Mesendoderm (in vitro differentiated cells): ENCODE measurements around the gene CLDN10.

ENCODE experiments used
- DNase-seq: peaks from one replicate; pipeline ENCODE4 v3.0.0; 2013
- H2AK5ac ChIP-seq: 2 replicates; pipeline ENCODE4 v1.6.1; 2013; ENCODE audit warnings: low read length, inconsistent platforms
- H2BK120ac ChIP-seq: 2 replicates; pipeline ENCODE4 v1.6.1; 2013; ENCODE audit warnings: low read depth, mild to moderate bottlenecking, low read length, moderate library complexity, mixed read lengths
- H2BK15ac ChIP-seq: replicated peaks from 2 replicates; pipeline ENCODE4 v1.6.1; 2013; ENCODE audit warnings: low read depth, mild to moderate bottlenecking, moderate library complexity
- H2BK5ac ChIP-seq: 2 replicates; pipeline ENCODE4 v1.6.1; 2013; ENCODE audit warnings: low read length, inconsistent platforms
- H3K18ac ChIP-seq: 2 replicates; pipeline ENCODE4 v1.6.1; 2013; ENCODE audit warnings: mild to moderate bottlenecking, low read length, mixed read lengths
- H3K23ac ChIP-seq: one replicate; pipeline ENCODE4 v1.6.1; 2013; ENCODE audit warnings: low read length
- H3K27ac ChIP-seq: 2 replicates; pipeline ENCODE4 v1.5.1; 2013; ENCODE audit warnings: low read depth, mild to moderate bottlenecking, inconsistent platforms, low read length, moderate library complexity
- H3K27me3 ChIP-seq: 2 replicates; pipeline ENCODE4 v1.6.1; 2013; ENCODE audit warnings: low read length, control low read depth, mild to moderate bottlenecking, inconsistent platforms; ENCODE audit not compliant: insufficient read depth, poor library complexity
- H3K36me3 ChIP-seq: 2 replicates; pipeline ENCODE4 v1.6.1; 2013; ENCODE audit warnings: low read length, inconsistent platforms; ENCODE audit not compliant: control insufficient read depth, insufficient read depth
- H3K4ac ChIP-seq: one replicate; pipeline ENCODE4 v1.6.1; 2013; ENCODE audit warnings: low read depth, mild to moderate bottlenecking, low read length, moderate library complexity
- H3K4me1 ChIP-seq: 2 replicates; pipeline ENCODE4 v1.6.1; 2013; ENCODE audit warnings: low read depth, low read length, inconsistent platforms; ENCODE audit not compliant: control insufficient read depth
- H3K4me2 ChIP-seq: 2 replicates; pipeline ENCODE4 v1.6.1; 2013; ENCODE audit warnings: low read length
- H3K4me3 ChIP-seq: 2 replicates; pipeline ENCODE4 v1.5.1; 2013; ENCODE audit warnings: mild to moderate bottlenecking, low read length
- H3K56ac ChIP-seq: one replicate; pipeline ENCODE4 v1.6.1; 2013; ENCODE audit warnings: low read length
- H3K79me1 ChIP-seq: 2 replicates; pipeline ENCODE4 v1.6.1; 2013; ENCODE audit warnings: low read length, inconsistent platforms
- H3K79me2 ChIP-seq: 2 replicates; pipeline ENCODE4 v1.6.1; 2013; ENCODE audit warnings: mild to moderate bottlenecking, low read length; ENCODE audit not compliant: control insufficient read depth, insufficient read depth
- H3K9ac ChIP-seq: 2 replicates; pipeline ENCODE4 v1.6.1; 2013; ENCODE audit warnings: low read length, inconsistent platforms
- H4K5ac ChIP-seq: one replicate; pipeline ENCODE4 v1.6.1; 2013; ENCODE audit warnings: low read length
- H4K8ac ChIP-seq: one replicate; pipeline ENCODE4 v1.6.1; 2013; ENCODE audit warnings: low read depth, mild to moderate bottlenecking, control low read depth, low read length, moderate library complexity
- WGBS: extraction: QIAGEN DNeasy Blood & Tissue Kit; methylation state at CpG from one replicate; pipeline ENCODE4 v1.1.7; 2013; ENCODE audit warnings: low lambda C conversion rate, missing lambda C conversion rate; ENCODE audit not compliant: insufficient coverage; ENCODE audit errors: extremely low coverage; 5-methylcytosine and 5-hydroxymethylcytosine counted together

CLDN10 gene

DNA sequence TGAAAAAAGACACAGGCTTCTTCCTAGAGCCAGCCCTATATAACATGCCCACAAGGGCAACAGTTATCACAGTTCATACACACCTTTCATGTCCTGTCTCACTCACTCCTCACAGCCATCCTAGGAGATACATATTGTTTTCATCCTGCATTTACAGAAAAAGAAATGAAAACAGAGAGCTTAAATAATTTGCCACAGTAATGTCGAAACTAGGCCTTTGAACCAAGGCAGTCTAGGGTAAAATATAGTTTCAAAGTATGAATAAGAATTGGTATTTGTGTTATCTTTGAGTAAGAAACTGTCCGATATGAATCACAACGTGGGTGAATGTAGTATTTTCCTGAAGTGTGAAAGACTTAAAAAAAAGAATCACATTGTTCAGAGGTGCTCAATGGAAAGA is 26.8 kb downstream of the CLDN10 start:
- no peak overlapping the region for H3K9ac ChIP-seq
- no peak for DNase-seq
- H3K79me1 ChIP-seq: no peaks in the 10 kb centered on the region
- H4K5ac ChIP-seq: no peak overlapping the region
- no peak overlapping the region for H3K4me2 ChIP-seq
- H3K4me1 ChIP-seq: no peaks in the 10 kb centered on the region
- no peak overlapping the region for H3K4me3 ChIP-seq
- 100% methylated on average over 2 of the region's 3 CpGs for WGBS
- H2BK5ac ChIP-seq: no peak overlapping the region
- H4K8ac ChIP-seq: no peak overlapping the region
- no peak overlapping the region for H3K4ac ChIP-seq
- no peak overlapping the region for H2AK5ac ChIP-seq
- no peaks in the 10 kb centered on the region for H3K27me3 ChIP-seq
- H3K36me3 ChIP-seq: peaks cover 6% of the 10 kb centered on the region
- H3K18ac ChIP-seq: no peak overlapping the region
- H3K79me2 ChIP-seq: no peaks in the 10 kb centered on the region
- no peak overlapping the region for H3K23ac ChIP-seq
- H2BK15ac ChIP-seq: no peak overlapping the region
- H3K56ac ChIP-seq: no peak overlapping the region
- no peak overlapping the region for H3K27ac ChIP-seq
- no peak overlapping the region for H2BK120ac ChIP-seq

DNA sequence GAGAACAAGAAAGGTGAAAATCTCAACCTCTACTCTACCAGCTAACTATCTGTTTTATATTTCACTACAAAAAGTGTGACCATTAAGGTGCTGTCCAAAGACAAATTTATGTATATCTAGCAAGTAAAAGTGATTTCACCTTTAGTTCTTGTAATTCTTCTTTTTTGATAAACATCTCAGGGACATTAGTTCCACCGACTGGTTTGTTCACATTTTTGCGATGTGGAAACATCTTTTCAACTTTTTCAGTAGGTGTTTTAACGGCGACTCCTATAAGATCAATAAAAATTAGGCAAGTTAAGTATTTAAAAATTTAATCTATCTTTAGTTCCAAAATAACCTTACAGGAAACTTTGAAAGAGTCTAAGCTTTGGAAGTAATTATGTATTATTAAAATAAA is 33.3 kb downstream of the CLDN10 start:
- Histone ChIP-seq H2AK5ac (no peak overlapping the region), H3K79me2 (no peaks in the 10 kb centered on the region), H4K5ac (no peak overlapping the region), H3K4me3 (no peak overlapping the region), H3K27ac (no peak overlapping the region), H3K4me2 (no peak overlapping the region), H3K4me1 (no peaks in the 10 kb centered on the region), H3K23ac (no peak overlapping the region), H2BK15ac (no peak overlapping the region), H3K9ac (no peak overlapping the region), H2BK5ac (no peak overlapping the region), H2BK120ac (no peak overlapping the region), H3K27me3 (no peaks in the 10 kb centered on the region), H3K18ac (no peak overlapping the region), H3K79me1 (no peaks in the 10 kb centered on the region), H3K4ac (no peak overlapping the region), H4K8ac (no peak overlapping the region), H3K56ac (no peak overlapping the region), H3K36me3 (peaks cover 11% of the 10 kb centered on the region)
- DNase-seq: no peak
- WGBS: no CpG with 5 or more reads among the region's 4 CpGs

GRCh38 chr13:95588134-95588533 is 35.6 kb downstream of the CLDN10 start:
- Histone ChIP-seq H3K9ac (no peak overlapping the region), H3K27ac (no peak overlapping the region), H4K8ac (no peak overlapping the region), H3K18ac (no peak overlapping the region), H3K4me1 (no peaks in the 10 kb centered on the region), H3K23ac (no peak overlapping the region), H2BK120ac (no peak overlapping the region), H2BK5ac (no peak overlapping the region), H4K5ac (no peak overlapping the region), H2BK15ac (no peak overlapping the region), H3K79me1 (no peaks in the 10 kb centered on the region), H3K4ac (no peak overlapping the region), H3K4me3 (no peak overlapping the region), H3K79me2 (no peaks in the 10 kb centered on the region), H3K36me3 (peaks cover 9% of the 10 kb centered on the region), H3K27me3 (no peaks in the 10 kb centered on the region), H2AK5ac (no peak overlapping the region), H3K56ac (no peak overlapping the region), H3K4me2 (no peak overlapping the region)
- WGBS: no CpG with 5 or more reads among the region's 3 CpGs
- no peak for DNase-seq

DNA sequence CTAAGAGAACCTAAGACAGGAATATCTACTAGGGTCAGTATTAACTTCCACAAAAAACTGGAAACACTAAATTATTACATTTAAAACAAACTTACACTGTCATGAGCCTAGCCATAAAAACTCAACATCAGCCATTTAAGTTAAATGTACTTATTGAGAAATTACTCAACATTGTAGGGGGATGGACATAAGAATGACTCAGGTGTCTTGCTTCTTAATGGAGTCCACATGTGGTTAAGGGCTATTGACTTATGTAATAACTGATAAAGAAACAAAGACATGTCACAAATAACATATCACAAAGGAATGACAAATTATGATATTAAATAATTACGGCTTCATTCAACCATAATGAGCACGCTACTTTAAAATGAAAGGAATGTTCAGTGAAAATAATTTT is 36.2 kb downstream of the CLDN10 start:
- no peak overlapping the region for H3K4ac ChIP-seq
- no peak for DNase-seq
- H3K79me2 ChIP-seq: no peaks in the 10 kb centered on the region
- no peak overlapping the region for H3K4me3 ChIP-seq
- no peak overlapping the region for H2BK15ac ChIP-seq
- no peak overlapping the region for H3K23ac ChIP-seq
- no peak overlapping the region for H3K27ac ChIP-seq
- peaks cover 9% of the 10 kb centered on the region for H3K36me3 ChIP-seq
- H2AK5ac ChIP-seq: no peak overlapping the region
- H2BK120ac ChIP-seq: no peak overlapping the region
- no peak overlapping the region for H3K56ac ChIP-seq
- H4K8ac ChIP-seq: no peak overlapping the region
- H3K9ac ChIP-seq: no peak overlapping the region
- no peaks in the 10 kb centered on the region for H3K27me3 ChIP-seq
- H3K4me2 ChIP-seq: no peak overlapping the region
- no peaks in the 10 kb centered on the region for H3K79me1 ChIP-seq
- no peak overlapping the region for H4K5ac ChIP-seq
- no peak overlapping the region for H3K18ac ChIP-seq
- no peak overlapping the region for H2BK5ac ChIP-seq
- no CpG with 5 or more reads among the region's 2 CpGs for WGBS
- no peaks in the 10 kb centered on the region for H3K4me1 ChIP-seq

DNA sequence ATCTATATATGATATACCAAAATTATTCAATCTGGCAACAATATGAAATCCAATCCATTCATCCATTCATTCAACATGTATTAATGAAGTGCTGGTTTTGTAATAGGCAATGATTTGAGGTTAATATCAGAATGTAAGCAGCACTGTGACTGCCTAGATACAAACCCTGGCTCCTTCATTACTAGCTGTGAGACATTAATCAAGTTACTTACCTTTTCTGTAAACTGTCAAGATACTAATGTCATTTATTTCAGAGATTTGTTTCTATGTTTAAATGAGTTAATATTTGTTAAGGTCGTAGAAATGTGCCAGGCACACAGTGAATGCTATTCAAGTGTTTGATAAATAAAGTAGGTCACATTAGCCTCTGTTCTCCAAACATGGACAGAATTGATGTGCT is 40.9 kb downstream of the CLDN10 start:
- H3K56ac ChIP-seq: no peak overlapping the region
- H3K23ac ChIP-seq: no peak overlapping the region
- H2BK120ac ChIP-seq: no peak overlapping the region
- H2AK5ac ChIP-seq: no peak overlapping the region
- H2BK5ac ChIP-seq: no peak overlapping the region
- no peaks in the 10 kb centered on the region for H3K36me3 ChIP-seq
- no peak overlapping the region for H2BK15ac ChIP-seq
- H4K8ac ChIP-seq: no peak overlapping the region
- H3K27ac ChIP-seq: no peak overlapping the region
- H3K4me3 ChIP-seq: no peak overlapping the region
- no peak overlapping the region for H3K18ac ChIP-seq
- no peaks in the 10 kb centered on the region for H3K4me1 ChIP-seq
- H3K9ac ChIP-seq: no peak overlapping the region
- no peaks in the 10 kb centered on the region for H3K79me2 ChIP-seq
- H3K4ac ChIP-seq: no peak overlapping the region
- no peaks in the 10 kb centered on the region for H3K79me1 ChIP-seq
- H3K4me2 ChIP-seq: no peak overlapping the region
- no peak overlapping the region for H4K5ac ChIP-seq
- no peak for DNase-seq
- H3K27me3 ChIP-seq: no peaks in the 10 kb centered on the region
- 100% methylated on average over 1 of the region's 1 CpG for WGBS

DNA sequence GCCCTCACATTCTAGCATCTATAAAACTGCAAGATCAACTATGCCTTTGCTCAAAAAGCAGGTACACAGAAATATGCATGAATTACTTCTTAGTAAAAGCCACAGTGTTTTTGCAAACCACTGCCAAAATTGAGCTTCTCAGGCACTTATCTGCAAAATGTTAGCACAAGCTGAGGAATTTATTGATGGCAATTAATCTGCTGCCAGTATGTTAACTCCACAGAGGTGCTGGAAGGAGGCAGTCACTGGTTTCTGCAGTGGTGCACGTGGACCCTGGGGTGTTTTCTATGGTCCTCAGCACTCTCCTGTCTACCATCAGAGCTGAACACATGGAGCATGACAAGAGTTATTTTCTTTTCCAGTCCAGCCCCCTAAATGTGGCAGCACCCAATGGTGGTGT is 44.2 kb downstream of the CLDN10 start:
- H3K23ac ChIP-seq: no peak overlapping the region
- no peak overlapping the region for H3K4me3 ChIP-seq
- no peak overlapping the region for H3K4me2 ChIP-seq
- H3K27ac ChIP-seq: no peak overlapping the region
- WGBS: no CpG with 5 or more reads among the region's 1 CpG
- no peak overlapping the region for H4K8ac ChIP-seq
- no peaks in the 10 kb centered on the region for H3K79me2 ChIP-seq
- H2BK15ac ChIP-seq: no peak overlapping the region
- H3K79me1 ChIP-seq: no peaks in the 10 kb centered on the region
- H3K4me1 ChIP-seq: no peaks in the 10 kb centered on the region
- no peak overlapping the region for H3K9ac ChIP-seq
- H3K18ac ChIP-seq: no peak overlapping the region
- no peak overlapping the region for H3K4ac ChIP-seq
- no peak overlapping the region for H2BK120ac ChIP-seq
- DNase-seq: no peak
- no peak overlapping the region for H2AK5ac ChIP-seq
- no peaks in the 10 kb centered on the region for H3K27me3 ChIP-seq
- H4K5ac ChIP-seq: no peak overlapping the region
- no peak overlapping the region for H2BK5ac ChIP-seq
- H3K36me3 ChIP-seq: no peaks in the 10 kb centered on the region
- H3K56ac ChIP-seq: no peak overlapping the region
